NCI-H226 (cell line): ENCODE results near the gene REST.

ENCODE experiments used
- DNase-seq: peaks from one replicate; pipeline ENCODE4 v3.0.0-alpha.2; 2015

Gene REST

DNA sequence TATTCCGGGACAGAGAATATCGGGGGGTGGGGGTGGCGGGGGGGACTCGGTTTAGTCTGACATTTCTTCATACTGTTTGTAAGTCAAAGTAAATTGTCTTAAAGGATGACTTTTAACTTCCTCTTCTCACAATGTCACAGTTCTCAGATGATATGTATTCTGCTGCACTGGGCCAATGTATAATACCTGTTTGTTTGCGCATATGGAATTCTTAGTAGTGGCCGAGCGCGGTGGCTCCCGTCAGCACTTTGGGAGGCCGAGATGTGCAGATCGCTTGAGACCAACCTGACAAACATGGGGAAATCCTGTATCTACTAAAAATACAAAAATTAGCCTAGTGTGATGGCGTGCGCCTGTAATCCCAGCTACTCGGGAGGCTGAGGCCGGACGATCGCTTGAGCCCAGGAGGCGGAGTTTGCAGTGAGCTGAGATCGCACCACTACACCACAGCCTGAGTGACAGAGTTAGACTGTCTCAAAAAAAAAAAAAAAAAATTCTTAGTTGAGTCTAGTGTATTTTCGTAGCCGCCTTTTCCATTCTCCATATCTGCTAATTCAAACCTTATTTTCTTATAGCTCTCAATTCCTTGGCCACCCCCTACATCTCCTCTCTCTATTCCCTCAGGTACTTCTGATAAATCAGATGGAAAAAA, 71.8 kb downstream of the REST start:
- no peak for DNase-seq

DNA sequence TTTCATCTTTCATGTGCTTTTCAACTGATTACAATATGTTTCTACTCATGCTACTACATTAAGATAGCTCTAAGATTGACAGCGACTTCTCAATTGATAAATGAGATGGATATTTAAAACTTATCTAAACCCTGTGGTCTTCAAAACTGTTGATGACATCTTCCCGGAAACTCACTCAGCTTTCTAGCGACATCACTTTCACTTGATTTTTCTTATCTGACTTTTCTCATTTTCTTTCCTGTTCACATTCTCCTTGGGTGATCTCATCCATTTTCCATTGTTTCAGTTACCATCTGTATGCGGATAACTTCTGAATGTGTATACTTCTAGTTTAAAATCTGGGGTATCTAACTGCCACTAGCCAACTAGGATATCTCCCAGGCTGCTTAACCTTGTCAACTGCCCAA, 74.1 kb downstream of the REST start:
- DNase-seq, result peak; percentile 61

DNA sequence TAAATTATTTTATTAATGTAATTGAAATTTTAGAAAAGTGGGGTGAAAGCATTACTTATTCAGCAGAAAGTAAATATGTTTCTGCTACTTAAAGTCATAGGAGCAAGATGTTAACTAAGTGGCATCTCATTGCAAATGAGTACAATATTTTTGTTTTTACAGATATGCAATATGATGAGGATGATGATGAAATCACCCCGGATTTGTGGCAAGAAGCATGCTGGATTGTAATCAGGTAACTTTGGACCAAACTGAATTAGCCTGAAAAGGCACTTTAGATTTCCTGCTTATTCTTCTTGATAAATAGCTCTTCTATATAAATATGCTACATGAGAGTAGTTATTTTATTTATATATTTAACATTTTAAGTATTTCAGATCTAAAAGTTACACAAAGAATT, 78.5 kb downstream of the REST start:
- DNase-seq, result no peak

DNA sequence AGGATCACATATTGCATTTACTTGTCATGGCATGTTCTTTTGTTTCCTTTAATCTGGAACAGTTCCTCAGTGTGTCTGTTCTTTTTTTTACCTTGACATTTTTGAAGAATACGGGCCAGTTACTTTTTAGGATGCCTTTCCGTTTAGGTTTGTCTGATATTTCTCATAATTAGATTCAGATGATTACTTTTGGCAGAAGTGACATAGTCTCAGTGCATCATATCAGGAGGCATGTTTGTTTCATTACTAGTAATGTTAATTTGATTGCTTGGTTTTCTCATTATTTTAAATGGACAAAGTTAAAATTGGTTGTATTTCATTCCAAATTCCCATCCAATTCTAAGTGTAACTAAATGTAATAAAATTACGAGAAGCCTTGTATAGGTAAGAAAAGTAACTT, 79.3 kb downstream of the REST start:
- DNase-seq, result no peak

DNA sequence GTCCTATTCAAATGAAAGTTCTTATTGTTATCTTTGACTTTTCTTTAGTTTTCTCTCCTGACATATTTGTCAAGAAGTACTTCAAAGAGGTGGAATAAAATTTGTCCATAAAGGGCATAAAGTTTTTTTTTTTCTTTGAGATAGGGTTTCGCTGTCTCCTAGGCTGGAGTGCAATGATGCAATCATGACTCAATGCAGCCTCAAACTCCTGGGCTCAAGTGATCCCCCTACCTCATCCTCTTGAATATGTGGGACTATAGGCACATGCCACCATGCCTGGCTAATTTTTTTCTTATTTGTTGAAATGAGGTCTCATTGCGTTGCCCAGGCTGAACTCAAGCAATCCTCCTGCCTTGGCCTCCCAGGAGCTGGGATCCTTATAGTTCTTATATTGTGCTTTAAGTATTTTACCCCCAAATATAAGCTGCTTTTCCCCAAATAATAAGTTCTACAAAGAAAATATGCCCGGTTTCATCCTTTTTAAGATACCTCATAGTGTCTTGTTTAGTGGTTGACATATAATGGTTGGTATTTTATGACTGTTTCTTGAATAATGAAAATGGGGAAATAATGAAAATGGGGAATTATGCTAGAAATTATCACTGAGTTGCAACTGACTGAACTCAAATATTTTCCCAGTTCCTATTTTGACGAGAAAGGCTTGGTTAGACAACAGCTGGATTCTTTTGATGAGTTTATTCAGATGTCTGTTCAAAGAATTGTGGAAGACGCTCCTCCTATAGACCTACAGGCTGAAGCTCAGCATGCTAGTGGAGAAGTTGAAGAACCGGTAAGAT, 82.6 kb downstream of the REST start:
- DNase-seq, result peak; percentile 19

DNA sequence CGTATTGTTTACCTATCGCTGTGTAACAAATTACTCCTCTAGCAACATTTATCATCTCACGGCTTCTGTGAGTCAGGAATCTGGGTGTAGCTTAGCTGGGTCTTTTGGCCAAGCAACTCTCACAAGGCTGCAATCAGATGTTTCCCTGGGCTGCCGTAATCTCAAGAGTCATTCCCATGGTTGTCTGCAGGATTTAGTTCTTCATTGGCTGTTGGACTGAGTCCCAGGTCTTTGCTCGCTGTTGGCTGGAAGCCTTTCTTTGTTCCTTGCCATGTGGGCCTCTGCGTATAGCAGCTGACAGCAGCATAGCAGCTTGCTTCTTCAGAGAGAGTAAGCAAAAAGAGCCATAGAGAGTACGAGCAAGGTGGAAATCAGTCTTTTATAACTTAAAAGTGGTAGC, 87.8 kb downstream of the REST start:
- peak; percentile 3 for DNase-seq

DNA sequence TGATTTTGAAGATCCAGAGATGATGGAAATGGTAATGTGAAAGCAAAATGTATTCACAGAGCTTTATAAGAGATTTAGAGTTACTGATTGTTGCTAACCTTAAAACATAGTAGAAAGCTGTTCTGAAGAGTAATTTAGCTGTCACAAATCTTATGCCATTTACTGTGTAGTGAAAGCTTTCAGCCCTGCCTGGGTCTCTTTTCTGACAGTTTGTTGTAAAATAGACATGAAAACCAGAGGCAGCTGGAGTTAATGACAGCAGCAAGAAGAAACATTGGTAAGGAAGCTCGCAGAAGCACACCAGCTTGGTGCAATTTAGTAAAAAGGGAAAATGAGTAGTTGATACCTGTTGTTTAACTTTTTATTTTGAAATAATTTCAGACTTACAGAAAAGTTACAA, 92.1 kb downstream of the REST start:
- DNase-seq, result no peak

DNA sequence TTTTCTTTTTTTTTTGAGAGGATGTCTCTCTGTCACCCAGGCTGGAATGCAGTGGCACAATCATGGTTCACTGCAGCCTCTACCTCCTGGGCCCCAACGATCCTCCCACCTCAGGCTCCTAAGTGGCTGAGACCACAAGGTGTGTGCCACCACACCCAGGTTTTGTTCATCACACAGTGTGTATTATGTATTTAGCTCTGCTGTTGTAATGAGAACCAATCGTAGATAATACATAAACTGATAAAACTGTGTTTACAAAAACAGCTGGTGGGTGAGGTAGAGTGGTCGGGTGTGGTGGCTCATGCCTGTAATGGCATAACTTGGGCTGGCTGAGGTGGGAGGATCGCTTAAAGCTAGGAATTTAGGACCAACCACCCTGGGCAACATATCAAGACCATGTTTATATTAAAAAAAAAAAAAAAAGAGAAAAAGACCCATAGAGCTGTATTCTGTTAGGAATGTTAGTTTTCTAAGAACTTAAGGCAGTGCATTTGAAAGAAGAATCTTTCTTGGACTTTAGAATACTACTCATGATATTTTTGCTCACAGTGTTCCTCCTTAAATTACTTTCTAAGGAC, 105.9 kb downstream of the REST start:
- DNase-seq, result no peak
